Fibroblast of villous mesenchyme (primary cell): ENCODE measurements around the gene DCAF4L1. TPM values are rescaled to one million over a fixed set of nuclear protein-coding genes. Genes with fewer than 3 reads are reported as not detected.

Experiments
- DNase-seq: peaks from one replicate; pipeline ENCODE4 v3.0.0-alpha.2; 2010; ENCODE audit warnings: low read depth
- H3K4me3 ChIP-seq: 2 replicates; pipeline ENCODE4 v1.5.1; 2011; ENCODE audit warnings: low read depth, mild to moderate bottlenecking, low read length
- total RNA-seq: library from RNA; depleted of rRNA; stranded (reverse); fragments of >200 nt; gene quantifications from 2 replicates; pipeline ENCODE4 v1.2.3, GENCODE V29; 2012
- TF ChIP-seq, protein P1 (sequence below): IDR thresholded peaks from 2 replicates; pipeline ENCODE4 v1.5.1; 2012; ENCODE audit warnings: low read depth, mild to moderate bottlenecking, low read length; ENCODE audit not compliant: insufficient read depth

DCAF4L1 gene
- total RNA-seq, 1 donor = under 0.01 TPM

DNA sequence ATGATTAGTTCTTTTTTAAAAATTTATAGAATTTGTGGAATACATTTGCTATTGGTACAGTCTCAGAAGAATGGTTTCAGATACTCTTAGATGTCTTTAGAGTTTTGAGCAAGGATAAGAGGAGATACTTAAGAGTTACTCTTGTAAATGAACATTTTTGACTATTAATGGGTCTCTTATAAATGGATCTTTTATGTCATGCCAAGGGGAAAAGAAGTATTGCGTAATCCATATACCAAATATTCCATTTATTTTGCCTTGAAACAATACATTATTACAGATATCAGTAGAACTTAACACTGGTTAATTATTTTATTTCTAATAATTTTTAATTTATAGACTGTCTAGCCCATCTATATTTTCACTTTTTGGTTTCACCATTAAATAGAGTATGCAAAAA, 17.2 kb upstream of the DCAF4L1 start:
- no peak overlapping the region for H3K4me3 ChIP-seq
- TF ChIP-seq, protein P1, sequence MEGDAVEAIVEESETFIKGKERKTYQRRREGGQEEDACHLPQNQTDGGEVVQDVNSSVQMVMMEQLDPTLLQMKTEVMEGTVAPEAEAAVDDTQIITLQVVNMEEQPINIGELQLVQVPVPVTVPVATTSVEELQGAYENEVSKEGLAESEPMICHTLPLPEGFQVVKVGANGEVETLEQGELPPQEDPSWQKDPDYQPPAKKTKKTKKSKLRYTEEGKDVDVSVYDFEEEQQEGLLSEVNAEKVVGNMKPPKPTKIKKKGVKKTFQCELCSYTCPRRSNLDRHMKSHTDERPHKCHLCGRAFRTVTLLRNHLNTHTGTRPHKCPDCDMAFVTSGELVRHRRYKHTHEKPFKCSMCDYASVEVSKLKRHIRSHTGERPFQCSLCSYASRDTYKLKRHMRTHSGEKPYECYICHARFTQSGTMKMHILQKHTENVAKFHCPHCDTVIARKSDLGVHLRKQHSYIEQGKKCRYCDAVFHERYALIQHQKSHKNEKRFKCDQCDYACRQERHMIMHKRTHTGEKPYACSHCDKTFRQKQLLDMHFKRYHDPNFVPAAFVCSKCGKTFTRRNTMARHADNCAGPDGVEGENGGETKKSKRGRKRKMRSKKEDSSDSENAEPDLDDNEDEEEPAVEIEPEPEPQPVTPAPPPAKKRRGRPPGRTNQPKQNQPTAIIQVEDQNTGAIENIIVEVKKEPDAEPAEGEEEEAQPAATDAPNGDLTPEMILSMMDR = no peak
- no peak for DNase-seq

DNA sequence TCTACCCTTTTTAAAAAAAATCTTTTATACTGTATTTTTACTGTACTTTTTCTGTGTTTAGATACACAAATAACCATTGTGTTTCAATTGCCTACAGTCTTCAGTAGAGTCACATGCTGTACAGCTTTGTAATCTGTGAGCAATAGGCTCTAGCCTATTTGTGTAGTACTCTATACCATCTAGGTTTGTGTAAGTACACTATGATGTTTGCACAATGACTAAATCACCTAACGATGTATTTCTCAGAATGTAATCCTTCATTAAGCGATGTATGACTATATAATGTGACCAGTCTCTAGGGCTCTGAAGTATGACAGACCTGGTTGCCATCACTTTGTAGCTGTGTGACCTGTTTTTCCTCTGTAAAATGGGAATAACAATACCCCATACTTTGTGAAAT, 14.2 kb upstream of the DCAF4L1 start:
- TF ChIP-seq, protein P1 = no peak

DNA sequence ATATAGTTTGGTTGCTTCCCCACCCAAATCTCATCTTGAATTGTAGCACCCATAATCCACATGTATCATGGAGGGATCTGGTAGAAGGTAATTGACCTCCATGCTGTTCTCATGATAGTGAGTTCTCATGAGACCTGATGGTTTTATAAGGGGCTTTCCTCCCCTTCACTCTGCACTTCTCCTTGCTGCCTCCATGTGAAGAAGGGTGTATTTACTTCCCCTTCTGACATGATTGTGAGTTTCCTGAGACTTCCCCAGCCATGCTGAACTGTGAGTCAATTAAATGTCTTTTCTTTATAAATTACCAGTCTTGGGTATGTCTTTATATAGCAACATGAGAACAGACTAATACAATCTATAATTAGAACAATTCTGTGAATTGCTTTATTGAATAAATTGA, 11.9 kb upstream of the DCAF4L1 start:
- H3K4me3 ChIP-seq = no peak overlapping the region
- TF ChIP-seq, protein P1 = no peak
- DNase-seq = no peak

More for the DNA sequence above, 14.2 kb upstream of the DCAF4L1 start:
- no peak overlapping the region for H3K4me3 ChIP-seq
- DNase-seq = no peak

DNA sequence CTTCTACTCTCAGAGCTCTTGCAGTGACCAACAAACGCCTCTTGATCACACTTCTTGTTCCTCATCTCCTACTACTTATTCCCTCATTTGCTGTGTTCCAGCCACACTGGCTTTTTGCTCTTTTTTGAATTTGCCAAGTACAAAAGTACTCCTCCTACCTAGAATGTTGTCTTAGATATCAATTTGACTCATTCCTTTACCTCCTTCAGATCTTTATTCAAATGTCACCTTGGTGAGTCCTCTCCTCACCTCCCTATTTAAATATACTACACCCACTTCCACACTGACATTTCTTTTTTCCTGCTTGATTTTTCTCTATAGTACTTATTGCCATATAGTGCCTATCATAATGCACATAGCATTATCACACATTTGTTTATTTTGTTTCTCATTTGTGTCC, 6.2 kb upstream of the DCAF4L1 start:
- TF ChIP-seq, protein P1 = no peak
- no peak for DNase-seq
- H3K4me3 ChIP-seq = no peak overlapping the region

DNA sequence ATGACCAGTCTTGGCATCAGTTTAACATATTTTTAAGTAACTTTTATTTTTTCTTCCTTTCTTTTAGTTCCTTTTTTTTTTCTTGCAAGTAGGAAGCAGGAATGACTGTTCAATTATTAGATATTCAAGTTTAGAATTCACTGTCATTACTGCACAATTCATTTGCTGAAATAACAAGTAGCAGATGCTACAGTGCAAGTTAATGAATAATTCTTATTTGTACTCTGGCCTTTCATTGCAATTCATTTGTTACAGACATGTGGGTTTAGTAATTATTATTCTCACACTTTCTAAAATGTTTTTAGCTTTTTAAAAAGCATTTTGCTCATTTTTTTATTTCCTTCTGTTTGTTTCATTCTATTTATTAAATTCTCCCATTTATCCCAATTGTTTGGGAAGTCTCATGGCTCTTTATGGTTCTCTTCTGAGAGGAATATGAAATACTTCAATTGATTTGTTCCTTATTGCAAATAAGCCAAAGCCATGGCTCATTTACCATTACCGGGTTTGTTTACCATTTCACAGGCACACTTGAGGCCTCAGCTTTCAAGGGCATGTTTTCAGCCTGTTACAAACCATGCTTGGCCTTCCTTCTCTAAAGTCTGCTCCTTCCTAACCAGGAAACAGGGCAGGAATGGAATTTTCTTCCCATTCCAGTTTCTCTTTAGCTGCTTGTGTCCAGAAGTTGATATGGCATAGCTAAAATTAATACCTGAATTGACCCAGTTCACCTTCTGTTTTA, 4.6 kb upstream of the DCAF4L1 start:
- no peak for DNase-seq
- TF ChIP-seq, protein P1 = no peak
- H3K4me3 ChIP-seq = no peak overlapping the region

DNA sequence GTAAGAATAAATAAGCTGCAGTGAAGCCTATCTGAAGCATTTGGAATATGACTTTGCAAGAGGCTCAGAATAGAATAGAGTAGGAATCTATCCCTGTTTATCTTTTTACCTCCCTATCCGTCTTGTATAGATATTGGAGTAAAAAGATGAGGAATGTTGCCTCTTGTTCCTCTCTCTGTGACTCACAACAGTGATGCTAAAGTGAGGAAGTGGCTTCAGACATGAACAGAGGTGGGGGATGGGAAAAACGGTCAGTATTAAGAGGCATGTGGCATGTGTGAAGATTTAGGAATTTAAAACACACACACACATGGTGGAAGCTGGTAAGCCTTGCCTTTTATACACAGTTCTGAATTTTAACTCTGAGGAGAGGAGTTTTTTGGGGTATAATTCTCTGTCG, 3.8 kb upstream of the DCAF4L1 start:
- no peak overlapping the region for H3K4me3 ChIP-seq
- DNase-seq = no peak
- TF ChIP-seq, protein P1 = no peak

DNA sequence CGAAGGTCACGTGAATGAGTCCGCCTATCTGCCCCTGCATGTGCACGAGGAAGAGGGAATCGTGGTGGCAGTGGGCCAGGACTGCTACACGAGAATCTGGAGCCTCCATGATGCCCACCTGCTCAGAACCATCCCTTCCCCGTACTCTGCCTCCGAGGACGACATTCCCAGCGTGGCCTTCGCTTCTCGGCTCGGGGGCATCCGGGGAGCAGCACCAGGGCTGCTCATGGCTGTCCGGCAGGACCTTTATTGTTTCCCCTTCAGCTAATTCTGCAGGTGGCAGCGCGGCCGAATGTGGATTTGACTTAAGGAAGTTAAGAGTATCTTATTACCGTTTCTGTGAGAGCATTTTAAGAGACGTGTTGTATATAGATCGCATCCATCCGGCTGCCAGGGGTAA, 1.2 kb downstream of the DCAF4L1 start:
- no peak for DNase-seq
- no peak overlapping the region for H3K4me3 ChIP-seq
- TF ChIP-seq, protein P1 = no peak
